Nephron progenitor cell (in vitro differentiated cells): Measurements from ENCODE around the gene ACOX3.
"Not testable (repeated sequence)": the region's sequence is repeated elsewhere in the genome, so short reads cannot be mapped to it uniquely, and the experiment has no call there.

Source experiments
- DNase-seq: peaks from one replicate; pipeline ENCODE4 v3.0.0; 2021
- H3K27ac Mint-ChIP-seq: 2 replicates; pipeline ENCODE4 v1.8.0; 2021; ENCODE audit warnings: mild to moderate bottlenecking, moderate library complexity, mixed read lengths
- H3K27me3 Mint-ChIP-seq: 2 replicates; pipeline ENCODE4 v1.8.0; 2021; ENCODE audit warnings: mild to moderate bottlenecking, low read depth, mixed read lengths; ENCODE audit not compliant: poor library complexity
- H3K36me3 Mint-ChIP-seq: 2 replicates; pipeline ENCODE4 v1.8.0; 2021; ENCODE audit warnings: low read depth, mixed read lengths
- H3K4me1 Mint-ChIP-seq: 2 replicates; pipeline ENCODE4 v1.8.0; 2021; ENCODE audit warnings: mixed read lengths
- H3K4me3 Mint-ChIP-seq: 2 replicates; pipeline ENCODE4 v1.8.0; 2021; ENCODE audit warnings: mild to moderate bottlenecking, moderate library complexity, mixed read lengths
- H3K9me3 Mint-ChIP-seq: 2 replicates; pipeline ENCODE4 v1.8.0; 2021; ENCODE audit warnings: mild to moderate bottlenecking, moderate library complexity, mixed read lengths
- CTCF ChIP-seq: fragments of 200-600 bp; sonication (generic); IDR thresholded peaks from 2 replicates; pipeline ENCODE4 v1.5.0; 2021; ENCODE audit warnings: antibody characterized with exemption

The ACOX3 gene

DNA sequence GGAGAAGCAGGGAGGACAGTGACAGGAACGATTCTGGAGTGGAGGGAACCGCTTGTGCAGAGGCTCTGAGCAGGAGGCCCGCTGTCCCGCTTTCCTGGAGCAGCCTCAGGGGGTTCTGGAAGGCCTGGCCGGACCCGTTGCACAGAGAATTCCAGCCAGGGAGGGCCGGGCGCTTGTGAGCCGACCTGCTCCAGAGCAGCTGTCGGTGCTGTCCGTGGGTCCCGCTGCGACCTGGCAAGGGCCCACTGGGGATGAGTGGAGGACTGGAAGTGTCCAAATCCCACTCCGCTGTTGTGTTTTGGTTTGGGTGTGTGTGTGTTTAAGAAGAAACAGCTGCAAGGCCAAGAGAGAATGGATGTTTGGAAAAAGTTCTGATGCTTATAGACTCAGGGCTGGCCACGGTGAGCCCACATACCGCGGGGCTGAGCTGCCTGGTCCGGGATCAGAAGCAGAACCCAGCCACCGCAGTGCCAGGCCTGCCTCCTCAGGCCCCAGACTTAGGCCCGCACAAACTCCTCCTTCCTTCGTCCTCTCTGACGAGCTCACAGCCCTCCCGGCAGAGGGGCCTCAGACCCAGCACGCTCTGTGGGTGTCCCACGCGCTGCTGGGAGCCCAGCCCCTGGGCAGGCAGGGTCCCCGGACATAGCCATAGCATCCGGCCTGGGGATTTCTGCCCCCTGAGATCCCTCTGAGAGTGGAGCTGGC lies 97.1 kb downstream of the ACOX3 start:
- DNase-seq: no peak
- no peak for TF ChIP-seq CTCF
- Mint-ChIP-seq H3K36me3 (no peaks in the 10 kb centered on the region), H3K9me3 (peaks cover 2% of the 10 kb centered on the region), H3K27ac (no peak overlapping the region), H3K4me1 (peaks cover 24% of the 10 kb centered on the region), H3K27me3 (peaks cover 2% of the 10 kb centered on the region), H3K4me3 (no peak overlapping the region)

DNA sequence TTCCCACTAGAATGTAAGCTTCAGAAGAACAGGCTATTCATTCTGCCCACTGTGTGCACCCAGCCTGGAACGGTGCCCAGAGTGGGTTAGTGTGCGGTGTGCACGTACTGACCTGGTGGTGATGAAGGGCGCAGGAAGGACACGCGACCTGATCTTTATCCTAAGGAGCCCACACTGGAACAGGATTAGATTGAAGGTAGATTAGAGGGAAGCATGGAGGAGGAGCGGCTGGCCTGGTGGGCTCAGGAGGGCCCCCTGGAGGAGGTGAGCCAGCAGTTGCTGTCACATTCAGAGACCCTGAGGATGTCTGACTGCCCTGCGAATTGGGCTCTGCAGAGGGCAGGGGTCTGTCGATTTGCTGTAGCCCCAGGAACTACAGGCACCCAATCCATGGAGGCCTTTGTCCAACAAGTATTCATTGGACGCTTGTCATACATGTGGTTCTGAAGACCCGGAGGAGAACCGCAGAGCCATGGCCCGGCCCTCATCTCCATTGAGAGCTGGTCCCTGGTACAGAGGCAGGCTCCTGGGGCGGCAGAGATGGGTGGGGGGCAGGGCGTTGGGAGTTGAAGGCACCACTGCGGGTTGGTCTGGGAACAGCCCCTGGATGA lies 97.8 kb downstream of the ACOX3 start:
- Mint-ChIP-seq H3K4me3 (no peak overlapping the region), H3K9me3 (peaks cover 7% of the 10 kb centered on the region), H3K27ac (no peak overlapping the region), H3K27me3 (peaks cover 2% of the 10 kb centered on the region), H3K4me1 (peaks cover 24% of the 10 kb centered on the region), H3K36me3 (no peaks in the 10 kb centered on the region)
- no peak for DNase-seq
- peak; percentile 25 for TF ChIP-seq CTCF

DNA sequence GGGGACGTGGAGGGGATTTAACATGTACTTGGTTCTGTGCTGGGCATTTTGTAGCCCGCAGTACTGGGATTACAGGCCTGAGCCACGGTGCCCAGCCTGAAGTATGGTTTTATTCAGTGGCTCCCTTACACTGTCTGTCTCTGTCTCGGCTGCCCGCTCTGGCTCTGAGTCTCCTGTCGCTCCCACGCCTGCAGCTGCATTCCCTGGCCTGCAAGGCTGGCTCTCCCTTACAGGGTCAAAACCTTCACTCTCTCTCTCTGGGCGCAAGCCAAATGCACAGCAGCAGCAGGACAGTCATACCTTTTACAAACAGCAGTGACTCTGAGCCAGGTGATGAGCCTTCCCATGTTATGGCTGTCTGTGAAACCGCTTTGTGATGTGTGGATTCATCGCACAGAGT lies 98.8 kb downstream of the ACOX3 start:
- DNase-seq: no peak
- Mint-ChIP-seq H3K4me3 (no peak overlapping the region), H3K36me3 (no peaks in the 10 kb centered on the region), H3K27me3 (peaks cover 2% of the 10 kb centered on the region), H3K9me3 (peaks cover 10% of the 10 kb centered on the region), H3K27ac (no peak overlapping the region), H3K4me1 (peaks cover 19% of the 10 kb centered on the region)
- TF ChIP-seq CTCF: no peak

DNA sequence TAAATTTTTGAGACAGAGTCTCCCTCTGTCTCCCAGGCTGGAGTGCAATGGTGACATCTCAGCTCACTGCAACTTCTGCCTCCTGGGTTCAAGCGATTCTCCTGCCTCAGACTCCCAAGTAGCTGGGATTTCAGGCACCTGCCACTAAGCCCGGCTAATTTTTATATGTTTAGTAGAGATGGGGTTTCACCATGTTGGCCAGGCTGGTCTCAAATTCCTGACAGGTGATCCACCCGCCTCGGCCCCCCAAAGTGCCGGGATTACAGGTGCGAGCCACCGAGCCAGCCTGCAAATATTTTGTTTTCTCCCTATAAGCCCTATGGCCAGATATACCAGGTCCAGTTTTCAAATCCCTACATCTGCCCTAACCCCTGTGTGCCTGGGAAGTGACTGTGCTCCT lies 99.2 kb downstream of the ACOX3 start:
- H3K36me3 Mint-ChIP-seq, H3K4me3 Mint-ChIP-seq, H3K27me3 Mint-ChIP-seq, DNase-seq, H3K27ac Mint-ChIP-seq: not testable (repeated sequence)
- peaks cover 15% of the 10 kb centered on the region for H3K9me3 Mint-ChIP-seq
- H3K4me1 Mint-ChIP-seq: peaks cover 19% of the 10 kb centered on the region

- TF ChIP-seq CTCF: no peak
- Mint-ChIP-seq H3K4me3 (no peak overlapping the region), H3K36me3 (no peaks in the 10 kb centered on the region), H3K27me3 (no peaks in the 10 kb centered on the region), H3K27ac (no peak overlapping the region), H3K9me3 (peaks cover 19% of the 10 kb centered on the region), H3K4me1 (peaks cover 19% of the 10 kb centered on the region)
- DNase-seq: no peak
These were observed 99.7 kb downstream of the ACOX3 start for GRCh38 chr4:8340781-8341241.

DNA sequence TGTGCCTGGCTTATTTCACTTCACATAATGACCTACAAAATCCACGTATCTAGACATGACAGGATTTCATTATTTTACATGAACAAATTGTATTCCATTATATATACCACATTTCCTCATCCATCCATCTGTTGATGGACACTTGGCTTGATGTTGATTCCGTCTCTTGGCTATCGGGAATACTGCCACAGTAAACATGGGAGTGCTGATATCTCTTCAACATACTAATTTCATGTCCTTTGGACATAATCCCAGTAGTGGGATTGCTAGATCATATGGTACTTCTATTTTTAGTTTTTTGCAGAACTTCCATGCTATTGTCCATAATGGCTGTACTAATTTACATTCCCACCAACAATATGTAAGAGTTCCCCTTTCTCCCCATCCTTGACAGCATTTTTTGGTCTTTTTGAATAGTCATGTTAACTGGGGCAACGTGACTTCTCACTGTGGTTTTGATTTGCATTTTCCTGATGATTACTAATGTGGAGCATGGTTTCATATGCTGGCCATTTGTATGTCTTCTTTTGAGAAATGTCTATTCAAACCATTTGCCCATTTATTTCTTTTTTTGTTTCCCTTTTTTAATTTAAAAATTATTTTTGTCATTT lies 102.1 kb downstream of the ACOX3 start:
- no peak for TF ChIP-seq CTCF
- Mint-ChIP-seq H3K27me3 (peaks cover 2% of the 10 kb centered on the region), H3K36me3 (peaks cover 3% of the 10 kb centered on the region), H3K27ac (no peak overlapping the region), H3K4me1 (peaks cover 19% of the 10 kb centered on the region), H3K9me3 (peaks cover 27% of the 10 kb centered on the region), H3K4me3 (no peak overlapping the region)
- no peak for DNase-seq
